Medulla oblongata (tissue), 1 donor: Measurements from ENCODE around the gene CCDC180.
"Not testable (repeated sequence)": the region's sequence is repeated elsewhere in the genome, so short reads cannot be mapped to it uniquely, and the experiment has no call there.

ENCODE experiments used
- DNase-seq: peaks from one replicate; pipeline ENCODE4 v3.0.0-alpha.2; 2015; ENCODE audit errors: extremely low spot score

CCDC180 gene

GRCh38 chr9:97311798-97312500 lies 4.5 kb downstream of the CCDC180 start:
- no peak for DNase-seq

- DNase-seq, result no peak
Measured at GRCh38 chr9:97312556-97312955, 5.1 kb downstream of the CCDC180 start.

- no peak for DNase-seq
Measured at GRCh38 chr9:97313243-97313642, 5.8 kb downstream of the CCDC180 start.

GRCh38 chr9:97313746-97314145 lies 6.3 kb downstream of the CCDC180 start:
- DNase-seq, result no peak

- no peak for DNase-seq
Measured at GRCh38 chr9:97314503-97314902, 7.0 kb downstream of the CCDC180 start.

GRCh38 chr9:97315550-97315949 lies 8.1 kb downstream of the CCDC180 start:
- no peak for DNase-seq

- DNase-seq, result no peak
Measured at GRCh38 chr9:97316904-97317303, 9.4 kb downstream of the CCDC180 start.

GRCh38 chr9:97318433-97318832 lies 11.0 kb downstream of the CCDC180 start:
- no peak for DNase-seq

- no peak for DNase-seq
Measured at GRCh38 chr9:97319395-97319794, 11.9 kb downstream of the CCDC180 start.

- DNase-seq, result no peak
Measured at GRCh38 chr9:97320080-97320642, 12.7 kb downstream of the CCDC180 start.

- DNase-seq, result no peak
Measured at GRCh38 chr9:97321251-97321650, 13.8 kb downstream of the CCDC180 start.

GRCh38 chr9:97321691-97322090 lies 14.2 kb downstream of the CCDC180 start:
- no peak for DNase-seq

GRCh38 chr9:97322105-97322504 lies 14.6 kb downstream of the CCDC180 start:
- DNase-seq, result no peak

GRCh38 chr9:97324954-97325353 lies 17.5 kb downstream of the CCDC180 start:
- DNase-seq, result no peak

GRCh38 chr9:97327562-97327961 lies 20.1 kb downstream of the CCDC180 start:
- DNase-seq, result no peak

- no peak for DNase-seq
Measured at GRCh38 chr9:97332993-97333392, 25.5 kb downstream of the CCDC180 start.

GRCh38 chr9:97335622-97336021 lies 28.2 kb downstream of the CCDC180 start:
- not testable (repeated sequence) for DNase-seq

GRCh38 chr9:97348871-97349270 lies 41.4 kb downstream of the CCDC180 start:
- no peak for DNase-seq

GRCh38 chr9:97349400-97349799 lies 41.9 kb downstream of the CCDC180 start:
- no peak for DNase-seq

GRCh38 chr9:97354637-97355036 lies 47.2 kb downstream of the CCDC180 start:
- DNase-seq, result no peak

GRCh38 chr9:97357056-97357455 lies 49.6 kb downstream of the CCDC180 start:
- no peak for DNase-seq
